HG02973 (cell line): ENCODE measurements around the gene PPEF1.
"Not testable (repeated sequence)": the region's sequence is repeated elsewhere in the genome, so short reads cannot be mapped to it uniquely, and the experiment has no call there.

Experiments
- ATAC-seq: cut with Tn5 transposase; IDR thresholded peaks from one replicate; pipeline ENCODE4 v1.9.1; 2021; ENCODE audit warnings: moderate library complexity; ENCODE audit not compliant: unreplicated experiment

PPEF1 gene

GRCh38 chrX:18792828-18793227 is 85.4 kb downstream of the PPEF1 start:
- no peak for ATAC-seq

- ATAC-seq = no peak
These were observed 86.2 kb downstream of the PPEF1 start for GRCh38 chrX:18793601-18794089.

GRCh38 chrX:18797141-18797540 is 89.7 kb downstream of the PPEF1 start:
- no peak for ATAC-seq

GRCh38 chrX:18799911-18800310 is 92.5 kb downstream of the PPEF1 start:
- no peak for ATAC-seq

GRCh38 chrX:18809641-18810040 is 102.2 kb downstream of the PPEF1 start:
- ATAC-seq = no peak

- no peak for ATAC-seq
These were observed 103.0 kb downstream of the PPEF1 start for GRCh38 chrX:18810416-18810815.

- no peak for ATAC-seq
These were observed 117.9 kb downstream of the PPEF1 start for GRCh38 chrX:18825375-18825774.

- no peak for ATAC-seq
These were observed 121.5 kb downstream of the PPEF1 start for GRCh38 chrX:18828832-18829404.

GRCh38 chrX:18833071-18833731 is 125.8 kb downstream of the PPEF1 start:
- no peak for ATAC-seq

GRCh38 chrX:18847901-18848300 is 140.5 kb downstream of the PPEF1 start:
- not testable (repeated sequence) for ATAC-seq

- peak; percentile 89 for ATAC-seq
These were observed 148.6 kb downstream of the PPEF1 start for GRCh38 chrX:18855919-18856644.

- ATAC-seq = no peak
These were observed 149.2 kb downstream of the PPEF1 start for GRCh38 chrX:18856645-18856997.

GRCh38 chrX:18861511-18861910 is 154.1 kb downstream of the PPEF1 start:
- ATAC-seq = no peak

GRCh38 chrX:18864390-18864920 is 157.0 kb downstream of the PPEF1 start:
- no peak for ATAC-seq

- no peak for ATAC-seq
These were observed 163.9 kb downstream of the PPEF1 start for GRCh38 chrX:18871161-18871890.

- ATAC-seq = no peak
These were observed 164.5 kb downstream of the PPEF1 start for GRCh38 chrX:18871970-18872369.

GRCh38 chrX:18872621-18873020 is 165.2 kb downstream of the PPEF1 start:
- no peak for ATAC-seq

- no peak for ATAC-seq
These were observed 165.8 kb downstream of the PPEF1 start for GRCh38 chrX:18873189-18873791.

- no peak for ATAC-seq
These were observed 166.4 kb downstream of the PPEF1 start for GRCh38 chrX:18873836-18874235.

- no peak for ATAC-seq
These were observed 167.3 kb downstream of the PPEF1 start for GRCh38 chrX:18874560-18875255.
